GM19328 (cell line): ENCODE measurements around the gene OSGEPL1.
"Not testable (repeated sequence)": the region's sequence is repeated elsewhere in the genome, so short reads cannot be mapped to it uniquely, and the experiment has no call there.

Experiments
- ATAC-seq: cut with Tn5 transposase; IDR thresholded peaks from one replicate; pipeline ENCODE4 v1.9.1; 2021; ENCODE audit warnings: mild to moderate bottlenecking, moderate library complexity; ENCODE audit not compliant: unreplicated experiment

OSGEPL1 gene

GRCh38 chr2:189762551-189763298, at the start of gene OSGEPL1:
Gene OSGEPL1 (minus strand): TSS chr2:189762792. CDS start chr2:189761640, 1,152 bp downstream.
- peak; percentile 98 for ATAC-seq

- ATAC-seq, result no peak
These were observed 40.8 kb upstream of the OSGEPL1 start for GRCh38 chr2:189803431-189803830.

GRCh38 chr2:189802396-189802912, 39.9 kb upstream of the OSGEPL1 start:
- ATAC-seq, result no peak

- no peak for ATAC-seq
These were observed 36.9 kb upstream of the OSGEPL1 start for GRCh38 chr2:189799531-189799930.

GRCh38 chr2:189799030-189799331, 36.4 kb upstream of the OSGEPL1 start:
- no peak for ATAC-seq

GRCh38 chr2:189798312-189799029, 35.9 kb upstream of the OSGEPL1 start:
- ATAC-seq, result no peak

GRCh38 chr2:189797902-189798301, 35.3 kb upstream of the OSGEPL1 start:
- ATAC-seq, result no peak

GRCh38 chr2:189794310-189794709, 31.7 kb upstream of the OSGEPL1 start:
- no peak for ATAC-seq

- no peak for ATAC-seq
These were observed 28.9 kb upstream of the OSGEPL1 start for GRCh38 chr2:189791338-189792042.

- peak; percentile 92 for ATAC-seq
These were observed 21.6 kb upstream of the OSGEPL1 start, which contains the start of the genes ORMDL1 and PMS1 for GRCh38 chr2:189783927-189784867. Gene ORMDL1 (minus strand): TSS chr2:189784339. CDS start chr2:189782595, 1,744 bp downstream. Gene PMS1 (plus strand): TSS chr2:189784450. CDS start chr2:189791810, 7,360 bp downstream.

GRCh38 chr2:189783451-189783926, 20.9 kb upstream of the OSGEPL1 start:
- no peak for ATAC-seq

- ATAC-seq, result no peak
These were observed 19.7 kb upstream of the OSGEPL1 start for GRCh38 chr2:189782221-189782671.

GRCh38 chr2:189772212-189772611, 9.6 kb upstream of the OSGEPL1 start:
- ATAC-seq, result no peak

GRCh38 chr2:189770590-189771322, 8.2 kb upstream of the OSGEPL1 start:
- ATAC-seq, result no peak

GRCh38 chr2:189763908-189764661, 1.5 kb upstream of the OSGEPL1 start:
- ATAC-seq, result no peak

- ATAC-seq, result no peak
These were observed 402 bp downstream of the OSGEPL1 start for GRCh38 chr2:189762229-189762550.

- not testable (repeated sequence) for ATAC-seq
These were observed 2.4 kb downstream of the OSGEPL1 start for GRCh38 chr2:189760154-189760553.

GRCh38 chr2:189756311-189756952, 6.2 kb downstream of the OSGEPL1 start:
- no peak for ATAC-seq
